Sigmoid colon (tissue), 3 donors: ENCODE data around the gene GAL3ST2.

Experiments used
- POLR2A ChIP-seq, 2 donors: fragments of 450-650 bp; IDR thresholded peaks; one replicate each; pipeline ENCODE4 v1.6.1; 2016; ENCODE audit warnings: antibody characterized with exemption in 2 of 2, mild to moderate bottlenecking in 2 of 2, moderate library complexity in 2 of 2
- TF ChIP-seq, protein P1 (sequence below), 4 experiments: fragments of 450-650 bp in 3 of 4; fragments of 200-600 bp in 1 of 4; IDR thresholded peaks; one replicate each; pipeline ENCODE4 v1.5.1; 2016 to 2019; ENCODE audit warnings: antibody characterized with exemption in 4 of 4, mild to moderate bottlenecking in 3 of 4, moderate library complexity in 2 of 4

GRCh38 chr2:241745276-241745675 is 31.3 kb upstream of the GAL3ST2 start:
- no peak for TF ChIP-seq POLR2A (IDR thresholded peaks at IDR 0.05)
- TF ChIP-seq, protein P1, sequence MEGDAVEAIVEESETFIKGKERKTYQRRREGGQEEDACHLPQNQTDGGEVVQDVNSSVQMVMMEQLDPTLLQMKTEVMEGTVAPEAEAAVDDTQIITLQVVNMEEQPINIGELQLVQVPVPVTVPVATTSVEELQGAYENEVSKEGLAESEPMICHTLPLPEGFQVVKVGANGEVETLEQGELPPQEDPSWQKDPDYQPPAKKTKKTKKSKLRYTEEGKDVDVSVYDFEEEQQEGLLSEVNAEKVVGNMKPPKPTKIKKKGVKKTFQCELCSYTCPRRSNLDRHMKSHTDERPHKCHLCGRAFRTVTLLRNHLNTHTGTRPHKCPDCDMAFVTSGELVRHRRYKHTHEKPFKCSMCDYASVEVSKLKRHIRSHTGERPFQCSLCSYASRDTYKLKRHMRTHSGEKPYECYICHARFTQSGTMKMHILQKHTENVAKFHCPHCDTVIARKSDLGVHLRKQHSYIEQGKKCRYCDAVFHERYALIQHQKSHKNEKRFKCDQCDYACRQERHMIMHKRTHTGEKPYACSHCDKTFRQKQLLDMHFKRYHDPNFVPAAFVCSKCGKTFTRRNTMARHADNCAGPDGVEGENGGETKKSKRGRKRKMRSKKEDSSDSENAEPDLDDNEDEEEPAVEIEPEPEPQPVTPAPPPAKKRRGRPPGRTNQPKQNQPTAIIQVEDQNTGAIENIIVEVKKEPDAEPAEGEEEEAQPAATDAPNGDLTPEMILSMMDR (IDR thresholded peaks at IDR 0.05): no peak
